Activated CD8-positive, alpha-beta memory T cell treated with anti-CD3 and anti-CD28 coated beads for 48 hours (primary cell): ENCODE results near the gene TSPAN10.
"Not testable (repeated sequence)": the region's sequence is repeated elsewhere in the genome, so short reads cannot be mapped to it uniquely, and the experiment has no call there.

Source experiments
- DNase-seq, 3 experiments: peaks; one replicate each; pipeline ENCODE4 v3.0.0-alpha.2; 2020; ENCODE audit warnings: low read depth in 2 of 3, low spot score in 2 of 3

Gene TSPAN10

DNA sequence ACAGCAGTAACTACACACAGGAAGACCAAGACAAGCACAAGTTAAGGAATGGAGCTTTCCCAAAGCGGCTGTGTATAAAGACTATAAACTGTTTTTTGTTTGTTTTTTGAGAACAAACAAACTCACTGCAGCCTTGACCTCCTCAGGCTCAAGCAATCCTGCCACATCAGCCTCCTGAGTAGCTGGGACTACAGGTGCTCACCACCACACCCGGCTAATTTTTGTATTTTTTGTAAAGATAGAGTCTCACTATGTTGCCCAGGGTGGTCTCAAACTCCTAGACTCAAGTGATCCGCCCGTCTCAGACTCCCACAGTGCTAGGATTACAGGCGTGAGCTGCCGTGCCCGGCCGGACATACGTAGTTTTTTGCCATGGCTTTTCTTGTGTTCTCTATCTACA lies 23.4 kb downstream of the TSPAN10 start:
- DNase-seq = no peak

DNA sequence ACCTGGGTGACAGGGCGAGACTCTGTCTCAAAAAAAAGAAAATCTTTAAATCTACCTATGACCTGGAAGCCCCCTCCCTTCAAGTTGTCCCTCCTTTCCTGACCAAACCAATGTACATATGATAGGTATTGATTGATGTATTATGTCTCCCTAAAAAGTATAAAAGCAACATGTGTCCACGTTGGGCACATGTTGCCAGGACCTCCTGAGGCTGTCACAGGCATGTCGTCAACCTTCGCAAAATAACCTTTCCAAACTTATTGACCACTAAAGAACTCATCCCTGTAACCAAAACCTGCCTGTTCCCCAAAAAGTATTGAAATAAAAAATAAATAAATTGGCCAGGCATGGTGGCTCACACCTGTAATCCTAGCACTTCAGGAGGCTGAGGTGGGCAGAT lies 25.0 kb downstream of the TSPAN10 start:
- no peak for DNase-seq

DNA sequence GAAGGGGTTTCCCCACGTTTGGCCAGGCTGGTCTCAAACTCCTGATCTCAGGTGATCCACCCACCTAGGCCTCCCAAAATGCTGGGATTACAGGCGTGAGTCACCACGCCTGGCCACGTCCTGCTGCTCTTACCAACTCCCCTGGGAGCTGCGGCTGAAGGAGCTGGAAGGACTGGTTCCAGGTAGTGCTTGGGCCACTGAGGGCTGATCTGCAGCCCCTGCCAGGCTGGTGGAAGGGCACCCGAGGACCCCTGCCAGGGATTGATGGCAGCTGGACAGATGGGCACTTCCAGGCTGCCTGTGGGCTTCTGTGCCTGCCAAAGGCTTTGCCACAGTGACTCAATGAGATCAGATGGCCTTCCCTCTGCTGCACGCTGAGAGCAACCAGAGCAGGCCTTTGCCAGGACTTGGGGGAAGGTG lies 27.1 kb downstream of the TSPAN10 start:
- no peak for DNase-seq

DNA sequence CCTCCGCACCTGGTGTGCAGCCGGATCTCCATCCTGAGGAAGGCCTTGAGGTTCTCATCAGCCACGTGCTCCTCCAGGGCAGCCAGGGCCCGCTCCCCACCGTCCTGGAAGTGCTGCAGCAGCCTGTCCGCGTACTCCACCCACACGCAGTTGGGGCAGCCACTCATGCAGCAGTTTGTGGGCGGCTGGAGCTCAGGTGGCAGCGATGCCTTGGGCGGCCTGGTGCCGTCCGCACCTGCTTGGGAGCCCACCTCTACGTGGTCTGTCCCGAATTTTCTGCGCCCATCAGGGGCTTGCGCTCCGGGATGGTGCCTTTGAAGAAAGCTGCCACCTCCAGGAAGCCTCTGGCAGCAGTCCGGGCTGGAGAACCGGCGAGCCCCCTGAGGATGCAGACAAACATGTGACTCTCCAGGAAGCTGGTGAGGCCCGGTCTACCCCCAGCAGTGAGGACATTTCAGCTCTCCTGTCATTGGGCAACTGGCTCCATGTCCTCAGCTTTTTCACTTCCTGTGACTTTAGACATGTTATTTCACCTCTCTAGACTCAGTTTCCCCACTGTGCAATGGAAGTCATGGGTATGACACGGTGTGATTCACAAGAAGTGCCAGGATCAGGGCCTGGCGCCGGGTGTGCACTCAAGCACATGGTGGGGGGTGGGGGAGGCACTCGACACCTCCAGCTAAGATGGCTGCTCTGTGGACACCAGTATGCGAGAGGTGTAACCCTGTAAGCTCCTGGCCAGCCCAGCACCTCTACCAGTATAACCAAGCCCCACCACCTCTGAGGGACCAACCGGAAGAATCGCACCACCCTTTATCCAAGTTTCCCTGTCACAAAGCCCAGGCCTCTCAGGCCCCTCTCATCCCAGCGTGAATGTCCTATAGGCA lies 28.5 kb downstream of the TSPAN10 start:
- DNase-seq = peak in 1 of 3 experiments; percentile 47

DNA sequence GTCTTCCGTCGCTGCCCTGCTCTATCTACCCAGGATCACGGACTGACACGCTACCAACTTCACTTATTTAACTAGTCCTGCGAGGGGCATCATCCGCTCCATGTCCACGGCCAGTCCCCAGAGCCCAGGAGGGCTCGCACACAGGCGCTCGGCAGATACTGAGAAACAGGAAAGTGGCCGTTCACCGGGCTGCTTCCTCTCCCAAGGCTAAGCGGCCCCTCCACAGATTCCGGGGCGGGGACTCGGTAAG lies 29.0 kb downstream of the TSPAN10 start:
- no peak for DNase-seq

DNA sequence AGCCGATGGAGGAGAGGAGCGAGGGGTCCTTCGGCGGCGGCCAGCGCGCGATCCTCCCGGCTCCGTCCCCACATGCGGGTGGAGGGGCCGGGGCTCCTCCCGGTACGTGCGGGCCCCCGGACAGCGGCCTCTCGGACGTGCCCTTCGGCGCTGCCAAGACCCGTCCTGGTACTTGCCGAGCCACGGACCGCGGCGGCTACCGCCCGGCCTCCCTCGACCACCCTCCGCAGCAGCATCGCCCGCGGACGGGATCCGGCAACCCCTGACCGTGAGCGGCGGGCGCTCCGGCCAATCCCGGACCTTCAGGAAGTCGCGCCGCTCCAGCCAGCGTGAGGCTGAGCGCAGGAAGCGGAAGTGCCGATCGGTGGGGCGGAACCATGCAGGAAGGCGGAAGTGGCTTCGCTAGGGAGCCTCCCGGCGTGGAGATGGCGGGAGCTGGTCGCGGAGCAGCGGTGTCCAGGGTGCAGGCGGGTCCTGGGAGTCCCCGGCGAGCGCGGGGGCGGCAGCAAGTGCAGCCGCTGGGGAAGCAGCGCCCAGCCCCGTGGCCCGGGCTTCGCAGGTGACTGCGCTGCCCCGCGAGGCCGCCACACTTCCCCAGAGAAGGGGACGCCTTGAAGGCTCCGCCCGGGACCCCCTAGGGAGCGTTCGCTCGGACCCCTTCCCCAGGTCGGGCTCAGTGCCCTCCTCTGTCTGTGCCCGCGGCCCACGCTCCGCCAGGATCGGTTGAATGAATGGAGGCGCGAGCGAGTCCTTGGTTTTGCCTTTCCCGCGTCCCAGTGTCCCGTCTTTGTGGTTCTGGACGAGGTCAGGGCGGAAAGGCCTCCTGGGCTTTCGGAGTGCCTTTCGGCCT lies 29.6 kb downstream of the TSPAN10 start, which contains the start of the genes CCDC137 and OXLD1:
Gene CCDC137 (plus strand): TSS at position 396 of the 850 bp plus-strand sequence. CDS start 30 bp downstream, at position 426.
Gene OXLD1 (minus strand): TSS at position 264 of the 850 bp plus-strand sequence. CDS start 28 bp downstream, at position 236.
- peak; percentile 82 to 88 (median 86) for DNase-seq

DNA sequence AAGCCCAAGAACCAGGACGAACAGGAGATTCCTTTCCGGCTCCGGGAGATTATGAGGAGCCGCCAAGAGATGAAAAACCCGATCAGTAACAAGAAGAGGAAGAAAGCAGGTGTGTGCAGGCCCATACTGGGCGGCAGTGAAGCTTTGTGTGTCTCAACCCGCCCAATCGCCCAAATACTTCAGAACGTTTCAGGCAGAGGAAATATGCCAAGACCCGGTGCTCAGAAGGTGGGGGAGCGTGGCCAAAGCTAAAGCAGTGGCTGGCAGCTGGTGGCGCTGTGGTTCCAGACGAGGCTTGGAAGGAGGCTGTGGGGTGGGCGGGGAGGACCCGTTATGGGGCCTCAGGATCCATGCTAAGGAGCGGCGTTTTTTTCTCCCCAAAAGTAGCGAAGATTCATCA lies 30.8 kb downstream of the TSPAN10 start:
- no peak for DNase-seq

DNA sequence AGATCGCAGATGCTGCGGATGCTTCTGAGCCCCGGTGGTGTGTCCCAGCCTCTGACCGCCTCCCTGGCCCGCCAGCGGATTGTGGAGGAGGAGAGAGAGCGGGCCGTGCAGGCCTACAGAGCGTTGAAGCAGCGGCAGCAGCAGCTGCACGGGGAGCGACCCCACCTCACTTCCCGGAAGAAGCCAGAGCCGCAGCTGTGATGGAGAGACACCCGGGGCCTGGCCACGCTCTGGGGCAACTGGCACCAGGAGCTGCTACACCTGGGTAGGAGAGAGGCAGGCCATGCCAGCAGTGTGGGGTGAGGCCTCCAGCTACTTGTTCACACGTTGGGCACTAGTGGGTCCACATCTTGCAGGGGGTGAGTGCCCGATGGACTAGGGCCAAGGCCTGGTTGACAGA lies 35.5 kb downstream of the TSPAN10 start:
- no peak for DNase-seq

DNA sequence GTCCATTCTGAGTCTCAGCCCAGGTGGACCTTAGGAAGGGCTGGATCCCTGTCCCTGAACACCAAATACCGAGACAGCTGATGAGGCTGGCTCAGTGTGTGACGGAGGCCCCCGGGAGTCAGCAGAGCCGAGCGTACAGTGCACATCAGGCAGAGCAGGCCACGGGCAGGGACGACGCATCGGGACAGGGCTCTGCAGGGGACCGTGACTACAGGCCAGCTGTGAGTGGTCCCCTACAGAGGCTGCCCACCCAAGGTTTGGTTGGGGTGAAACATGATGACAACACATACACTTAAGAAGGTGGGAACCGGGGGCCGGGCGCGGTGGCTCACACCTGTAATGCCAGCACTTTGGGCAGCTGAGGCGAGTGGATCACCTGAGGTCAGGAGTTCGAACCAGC lies 36.0 kb downstream of the TSPAN10 start:
- no peak for DNase-seq

DNA sequence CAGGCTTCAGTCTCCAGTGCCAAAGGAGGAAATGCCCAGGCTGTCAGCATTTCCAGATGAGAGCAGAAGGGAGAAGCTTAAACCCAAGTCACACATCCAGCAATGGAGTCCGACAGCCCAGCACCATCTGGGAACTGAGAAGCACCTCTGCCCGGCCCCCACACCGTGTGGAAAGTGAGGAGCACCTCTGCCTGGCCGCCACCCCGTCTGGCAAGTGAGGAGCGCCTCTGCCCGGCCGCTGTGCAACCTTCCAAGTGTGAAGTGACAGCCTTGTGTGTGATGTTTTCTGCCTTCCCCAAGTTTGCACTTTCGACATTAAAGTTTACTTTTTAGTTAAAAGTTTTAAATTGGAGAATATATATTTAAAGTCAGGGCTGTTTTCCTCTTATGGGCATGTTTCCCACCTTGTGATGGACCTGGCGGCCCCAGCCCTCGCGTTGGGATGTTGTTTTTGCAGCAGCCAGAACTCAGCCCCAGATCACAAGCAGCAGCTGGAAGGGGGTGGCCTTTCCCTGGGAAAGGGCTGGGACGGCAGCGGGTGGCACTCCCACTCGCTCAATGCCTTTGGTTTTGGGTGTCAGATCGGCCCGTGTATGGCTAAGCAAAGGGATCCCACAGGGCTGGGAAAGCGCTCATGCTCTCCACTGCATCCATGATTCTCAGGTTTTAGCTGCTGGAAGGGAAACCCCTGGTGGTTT lies 36.7 kb downstream of the TSPAN10 start:
- no peak for DNase-seq

DNA sequence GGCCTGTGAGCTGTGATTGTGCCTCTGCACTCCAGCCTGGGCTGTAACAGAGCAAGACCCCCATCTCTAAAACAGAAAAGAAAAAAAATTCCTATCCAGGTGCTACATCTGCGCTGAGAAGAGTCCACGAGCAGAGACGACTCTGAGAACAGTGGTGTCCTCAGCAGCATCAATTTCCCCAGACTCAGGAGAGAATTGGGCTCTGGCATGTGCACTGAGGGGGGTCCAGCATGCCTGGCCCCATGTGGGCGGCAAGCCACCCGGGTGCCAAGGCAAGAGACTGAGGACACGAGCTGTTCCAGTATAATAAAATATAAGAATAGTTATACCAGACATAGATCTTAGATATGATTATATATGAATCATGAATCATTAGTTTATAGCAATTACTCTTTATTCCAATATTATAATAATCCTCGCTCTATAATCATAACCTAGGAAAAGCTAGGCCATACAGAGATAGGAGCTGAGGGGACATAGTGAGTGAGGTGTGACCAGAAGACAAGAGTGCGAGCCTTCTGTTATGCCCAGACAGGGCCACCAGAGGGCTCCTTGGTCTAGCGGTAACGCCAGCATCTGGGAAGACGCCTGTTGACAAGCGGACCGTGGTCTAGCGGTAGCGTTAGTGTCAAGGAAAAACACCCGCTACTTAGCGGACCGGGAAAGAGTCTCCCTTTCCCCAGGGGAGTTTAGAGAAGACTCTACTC lies 38.7 kb downstream of the TSPAN10 start:
- DNase-seq = not testable (repeated sequence)

DNA sequence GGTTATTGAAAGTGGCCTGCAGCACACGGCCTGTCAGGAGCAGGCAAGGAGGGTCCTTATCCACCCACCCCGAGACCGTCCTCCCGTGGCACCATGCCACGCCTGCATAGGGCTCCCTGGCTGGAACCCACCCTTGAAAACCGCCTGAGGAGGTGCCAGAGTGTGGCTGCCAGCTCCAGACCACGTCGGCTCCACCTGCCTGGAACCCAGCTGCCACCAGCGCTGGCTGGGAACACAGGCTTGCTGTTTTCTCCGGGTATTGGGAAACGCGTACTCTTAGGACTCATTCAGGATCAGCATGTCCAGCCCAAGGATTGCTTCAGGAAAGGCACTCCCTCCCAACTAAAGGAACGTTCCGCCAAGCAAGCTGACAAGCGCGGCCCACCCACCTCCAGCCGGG lies 39.9 kb downstream of the TSPAN10 start:
- no peak for DNase-seq

DNA sequence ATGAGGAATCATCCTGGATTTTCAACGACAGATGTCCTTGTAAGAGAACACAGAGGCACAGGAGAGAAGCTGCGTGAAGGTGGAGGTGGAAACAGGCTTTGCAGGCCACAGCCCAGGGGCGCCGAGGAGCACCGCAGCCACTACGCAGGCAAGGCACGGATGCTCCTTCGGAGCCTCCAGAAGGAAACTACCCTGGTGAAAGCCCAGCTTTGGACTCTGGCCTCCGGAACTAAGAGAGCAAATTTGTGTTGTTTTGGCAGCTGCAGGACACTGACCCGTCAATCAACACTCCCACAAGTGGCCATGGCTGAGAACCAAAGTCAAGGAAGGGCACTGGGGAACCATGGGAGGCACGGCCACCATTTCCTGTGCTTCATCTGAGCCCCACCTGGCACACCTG lies 43.2 kb downstream of the TSPAN10 start:
- no peak for DNase-seq

DNA sequence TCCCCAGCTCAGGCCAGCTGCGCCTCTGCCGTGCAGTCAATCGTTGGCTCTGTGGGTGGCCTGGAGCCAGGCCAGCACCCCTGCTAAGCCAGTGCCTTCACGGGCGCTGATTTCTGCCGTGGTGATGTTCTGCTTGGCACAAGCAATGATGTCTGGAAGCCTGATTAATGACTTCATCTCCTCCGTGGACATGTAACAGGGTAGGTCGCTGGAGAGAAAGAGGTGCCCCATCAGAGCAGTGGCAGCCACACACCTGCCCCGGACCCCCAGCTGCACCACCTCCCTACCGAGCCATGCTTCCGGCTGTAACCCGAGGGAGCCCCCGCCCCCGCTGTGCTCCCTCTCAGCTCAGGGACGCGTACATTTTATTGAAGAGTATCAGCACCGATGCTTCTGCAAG lies 44.7 kb downstream of the TSPAN10 start:
- no peak for DNase-seq

DNA sequence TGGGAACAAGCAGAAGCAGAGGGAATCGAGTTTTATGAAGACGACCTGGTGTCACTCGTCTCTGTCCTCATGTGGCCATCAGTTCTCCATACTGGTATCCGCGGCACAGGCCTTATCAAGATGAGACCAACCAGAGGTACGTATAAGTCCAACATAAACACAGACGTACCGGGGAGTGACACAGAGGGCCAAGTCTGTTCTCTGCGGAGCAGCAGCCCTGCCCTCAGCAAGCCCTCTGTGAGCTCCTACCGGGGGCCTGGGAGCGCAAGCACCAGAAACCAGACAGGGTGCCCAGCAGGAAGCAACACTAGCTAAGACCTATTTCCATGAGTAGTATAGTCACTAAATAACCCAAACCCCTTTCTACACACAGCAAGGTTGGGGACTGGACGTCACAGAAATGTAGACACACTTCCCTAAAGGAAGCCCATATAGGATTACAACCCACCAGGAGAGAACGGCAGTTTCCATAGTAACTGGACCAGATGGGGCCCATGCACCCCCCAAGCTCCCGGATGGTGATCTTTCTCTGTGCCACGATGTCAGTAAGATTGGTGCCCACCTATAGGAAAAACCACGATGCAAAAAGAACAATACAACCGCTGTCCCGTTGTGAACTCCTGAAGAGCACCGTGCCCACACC lies 45.7 kb downstream of the TSPAN10 start:
- DNase-seq = no peak

DNA sequence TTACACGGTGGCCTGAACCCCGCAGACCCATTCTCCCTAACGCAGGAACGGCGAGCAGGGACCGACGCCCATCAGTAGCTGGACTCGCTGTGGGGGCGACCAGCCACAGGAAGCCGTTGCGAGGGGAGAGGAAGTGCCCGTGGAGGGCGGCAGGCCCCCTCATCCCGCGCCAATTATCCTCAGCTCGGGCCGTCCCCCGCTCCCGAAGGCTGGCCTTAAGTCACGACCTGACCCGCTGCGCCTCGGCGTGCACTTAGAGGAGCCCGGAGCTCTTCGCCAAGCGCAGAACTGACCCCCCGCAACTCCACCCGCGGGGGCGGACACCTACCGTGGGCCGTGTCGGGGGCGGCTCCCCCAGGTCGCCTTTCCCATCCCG lies 46.2 kb downstream of the TSPAN10 start:
- DNase-seq = no peak

DNA sequence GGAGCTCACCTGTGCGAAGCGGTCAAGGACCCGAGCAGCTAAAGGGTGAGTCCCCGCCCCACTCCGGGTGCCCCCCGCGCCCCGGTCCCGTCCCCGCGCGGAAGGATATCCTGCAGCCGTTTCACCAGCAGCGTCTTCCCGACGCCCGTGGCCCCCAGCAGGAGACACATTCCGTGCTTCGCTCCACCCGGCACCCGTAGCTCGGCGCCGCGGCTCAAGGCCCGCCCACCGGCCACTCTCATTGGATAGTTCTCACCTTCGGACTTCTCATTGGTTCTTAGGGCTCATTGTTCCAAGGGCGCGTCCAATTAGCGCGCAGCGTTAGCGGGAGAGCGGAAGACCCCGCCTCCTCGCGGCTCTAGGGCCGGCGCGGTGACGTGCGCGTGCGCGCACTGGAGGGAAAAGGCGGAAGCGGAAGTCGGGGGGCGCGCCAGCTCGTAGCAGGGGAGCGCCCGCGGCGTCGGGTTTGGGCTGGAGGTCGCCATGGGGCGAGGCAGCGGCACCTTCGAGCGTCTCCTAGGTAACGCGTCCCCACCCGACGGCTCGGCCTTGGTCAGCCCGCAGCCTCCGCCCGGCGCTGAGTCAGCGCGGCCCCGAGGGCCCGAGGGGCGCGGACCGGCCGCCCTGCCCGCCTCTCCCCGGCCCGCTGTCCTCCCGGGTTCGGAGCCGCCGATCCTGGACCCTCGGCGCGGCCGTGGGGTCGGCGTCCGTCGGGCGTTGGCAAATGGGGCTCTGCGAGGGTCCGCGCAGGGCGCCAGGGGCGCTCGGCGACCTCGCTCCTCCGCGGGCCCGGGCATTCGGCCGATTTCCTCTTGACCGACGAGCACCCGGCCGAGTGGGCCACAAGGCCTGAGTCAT lies 46.8 kb downstream of the TSPAN10 start, which contains the start of the genes ARL16 and HGS:
Gene ARL16 (minus strand): TSS at position 214 of the 858 bp plus-strand sequence. CDS start 44 bp downstream, at position 170.
Gene HGS (plus strand): TSS at position 428 of the 858 bp plus-strand sequence. CDS start 56 bp downstream, at position 484.
- peak; percentile 93 to 97 (median 95) for DNase-seq

DNA sequence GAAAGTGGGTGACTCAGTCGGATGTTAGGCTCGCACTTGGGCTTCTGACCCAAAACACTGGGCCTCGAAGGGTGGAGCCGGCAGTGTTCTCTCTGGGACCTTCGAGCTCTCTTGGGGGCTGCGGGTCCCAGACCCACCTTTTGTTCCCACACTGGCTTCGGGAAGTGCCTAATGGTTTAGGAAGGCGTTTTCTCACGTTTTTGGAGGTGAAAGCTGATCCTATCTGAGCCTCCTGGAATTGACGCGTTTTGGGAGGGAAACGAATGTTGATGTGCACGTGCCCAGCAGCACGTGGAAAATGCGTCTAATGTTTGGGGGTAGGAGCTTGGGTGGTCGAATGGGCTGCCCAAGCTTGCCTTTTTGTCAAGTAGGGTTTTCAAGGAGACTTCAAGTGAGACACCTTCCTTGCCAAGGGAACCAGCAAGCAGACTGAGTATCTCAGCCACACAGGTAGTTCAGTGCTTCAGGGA lies 47.5 kb downstream of the TSPAN10 start:
- DNase-seq = no peak

DNA sequence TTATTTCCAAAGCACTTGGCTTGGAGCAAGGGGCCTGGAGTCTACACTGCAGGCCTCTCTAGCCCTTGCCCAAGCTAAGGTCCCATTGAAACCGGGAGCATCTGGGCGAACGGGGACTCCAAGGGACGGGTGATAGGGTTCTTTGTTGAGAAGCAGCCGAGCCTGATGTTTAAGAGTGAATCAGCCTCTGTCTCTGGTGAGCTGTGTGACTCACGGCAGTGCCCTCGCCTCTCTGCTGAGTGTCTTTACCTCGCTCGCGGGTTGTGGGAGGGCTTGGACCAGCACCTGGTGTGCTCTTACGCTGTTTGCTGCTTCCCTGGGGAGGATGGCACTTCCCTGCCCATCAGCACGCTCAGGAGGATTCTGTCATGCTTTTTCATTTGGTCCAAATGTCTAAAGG lies 48.1 kb downstream of the TSPAN10 start:
- no peak for DNase-seq
